ENCODE data around the gene KIF16B.
"Not testable (repeated sequence)": the region's sequence is repeated elsewhere in the genome, so short reads cannot be mapped to it uniquely, and the experiment has no call there.

Gene KIF16B

DNA sequence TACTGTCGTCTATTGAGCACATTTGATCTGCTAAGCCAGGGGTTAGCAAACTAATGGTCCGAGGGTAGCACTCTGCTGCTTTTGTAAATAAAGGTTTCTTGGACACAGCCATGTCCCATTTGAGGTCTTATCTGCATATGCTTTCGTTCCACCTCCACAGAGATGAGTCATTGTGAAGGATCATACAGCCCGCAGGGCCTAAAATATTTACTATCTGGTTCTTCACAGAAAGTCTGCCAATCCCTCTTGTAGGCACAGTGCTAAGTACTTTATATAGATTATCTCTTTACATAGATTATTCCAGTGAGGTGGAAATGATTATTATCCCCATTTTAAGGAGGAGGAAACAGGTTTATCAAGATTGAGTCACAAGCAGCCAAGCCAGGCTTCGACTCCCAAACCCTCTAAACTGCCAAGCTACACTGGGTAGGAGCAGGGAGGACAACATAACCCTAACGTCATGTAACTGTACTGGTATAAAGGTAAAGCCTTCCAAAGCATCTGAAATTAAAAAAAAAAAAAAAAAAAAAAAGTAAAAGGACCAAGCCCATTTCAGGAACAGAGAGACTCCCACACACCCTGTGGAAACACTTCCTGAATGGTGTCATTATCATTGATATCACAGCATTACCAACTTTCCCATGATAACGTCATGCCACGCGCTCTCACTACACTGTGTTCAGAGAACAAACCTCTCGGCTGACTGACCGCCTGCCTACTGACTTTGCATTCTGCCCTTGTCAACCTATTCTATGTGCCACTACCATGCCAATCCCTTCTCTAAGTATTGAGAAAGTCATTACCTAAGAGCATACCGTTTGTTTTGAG, 101.0 kb downstream of the KIF16B start:
- no peak for DNase-seq

DNA sequence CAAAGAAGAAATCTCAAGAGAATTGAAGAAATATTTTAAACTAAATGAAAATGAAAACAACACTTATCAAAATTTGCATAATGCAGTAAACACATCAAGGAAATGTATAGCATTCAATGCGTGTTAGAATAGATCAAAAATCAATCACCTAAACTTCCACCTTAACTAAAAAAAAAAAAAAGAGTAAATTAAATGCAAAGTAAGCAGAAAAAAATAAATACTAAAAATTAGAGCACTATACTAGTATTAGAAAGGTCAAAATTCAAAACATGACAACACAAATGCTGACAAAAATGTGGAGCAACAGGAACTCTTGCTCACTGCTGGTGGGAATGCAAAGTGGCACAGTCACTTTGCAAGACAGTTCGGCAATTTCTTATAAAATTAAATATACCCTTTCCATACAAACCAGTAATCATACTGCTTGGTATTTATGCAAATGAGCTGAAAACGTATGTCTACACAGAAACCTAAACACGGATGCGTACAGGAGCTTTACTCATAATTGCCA, 103.8 kb downstream of the KIF16B start:
- DNase-seq = no peak

DNA sequence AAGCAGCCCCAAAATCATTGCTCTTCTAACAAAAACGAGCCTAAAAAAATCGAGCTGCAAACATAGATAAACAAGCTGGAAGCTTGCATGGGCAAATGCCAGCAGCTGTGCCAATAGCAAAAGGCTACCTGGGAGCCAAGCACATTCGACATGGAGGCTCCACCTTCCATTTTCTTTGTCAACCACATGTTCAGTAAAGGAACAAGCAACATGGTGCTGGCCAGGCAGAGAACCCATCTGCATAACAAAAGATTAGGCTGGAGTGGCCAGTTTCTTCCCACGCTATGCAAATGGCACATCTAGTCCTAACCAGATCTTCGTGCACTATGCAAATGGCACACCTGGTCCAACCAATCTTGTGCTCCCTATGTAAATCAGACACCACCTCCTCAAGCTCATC, 110.5 kb downstream of the KIF16B start:
- no peak for DNase-seq

DNA sequence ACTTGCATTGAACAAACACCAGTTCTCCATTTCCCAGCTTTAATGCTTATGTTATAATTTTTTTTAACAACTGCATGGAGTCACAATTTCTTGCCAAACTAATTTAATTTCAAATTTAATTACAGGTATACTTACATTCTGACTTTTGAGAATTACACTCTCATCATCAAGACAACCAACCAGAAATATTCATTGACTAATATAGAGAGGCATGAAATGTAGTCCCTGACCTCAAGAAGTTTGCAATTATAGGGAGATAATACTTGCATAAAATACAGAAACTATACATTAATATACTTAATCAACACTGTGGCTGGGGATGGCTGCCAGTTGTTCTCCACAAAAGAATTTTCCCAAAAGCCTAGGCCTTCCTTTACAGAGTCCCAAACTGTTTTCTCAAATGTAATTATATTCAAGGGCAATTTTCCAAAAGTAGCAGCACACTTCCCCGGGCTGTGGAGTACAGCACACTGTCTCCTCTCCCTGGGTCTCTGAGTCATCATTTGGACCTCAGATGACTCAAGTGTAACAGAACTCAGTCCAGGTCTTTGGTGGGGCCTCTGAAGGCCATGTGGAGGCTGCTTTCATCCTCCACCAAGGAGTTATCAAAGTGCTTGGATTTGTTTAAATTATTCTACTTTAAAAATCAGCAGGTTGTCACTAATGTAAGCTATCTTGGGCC, 114.1 kb downstream of the KIF16B start:
- peak; percentile 56 for DNase-seq

DNA sequence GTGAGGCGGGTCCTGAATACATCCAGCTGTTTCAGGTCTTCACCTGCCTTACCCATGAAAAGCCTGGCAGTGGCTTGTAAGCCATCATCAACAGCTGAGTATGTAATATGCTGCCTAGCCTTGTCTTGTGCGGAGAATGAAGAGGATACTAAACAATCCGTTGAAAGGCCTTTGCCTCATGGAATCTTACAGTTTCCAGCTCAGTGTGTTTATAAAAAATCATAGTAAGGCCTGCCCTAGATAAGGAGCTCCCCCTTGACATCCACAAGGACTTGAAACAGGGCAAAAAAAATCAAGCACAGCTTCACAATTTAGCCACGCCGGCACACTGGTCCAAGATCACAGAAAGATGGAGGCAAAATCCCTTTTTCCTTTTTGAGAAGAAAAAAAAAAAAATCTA, 115.7 kb downstream of the KIF16B start:
- no peak for DNase-seq

DNA sequence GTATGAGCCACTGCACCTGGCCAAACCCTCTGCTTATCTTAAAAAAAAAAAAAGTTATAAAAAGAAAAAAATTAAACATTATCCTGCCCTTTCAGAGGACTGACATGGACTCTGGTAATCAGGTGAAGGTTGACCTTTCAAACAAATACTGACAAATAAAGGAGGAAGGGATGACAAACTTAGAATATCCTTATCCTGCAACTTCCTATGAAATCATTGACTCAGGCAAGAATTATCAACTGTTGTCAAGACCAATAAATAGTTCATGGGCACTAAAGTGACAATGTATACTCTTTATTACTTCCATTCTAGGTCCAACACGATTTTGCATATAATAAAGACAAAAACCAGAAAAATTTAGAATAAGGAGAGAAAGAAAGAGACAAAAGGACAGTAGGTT, 117.9 kb downstream of the KIF16B start:
- DNase-seq = no peak

DNA sequence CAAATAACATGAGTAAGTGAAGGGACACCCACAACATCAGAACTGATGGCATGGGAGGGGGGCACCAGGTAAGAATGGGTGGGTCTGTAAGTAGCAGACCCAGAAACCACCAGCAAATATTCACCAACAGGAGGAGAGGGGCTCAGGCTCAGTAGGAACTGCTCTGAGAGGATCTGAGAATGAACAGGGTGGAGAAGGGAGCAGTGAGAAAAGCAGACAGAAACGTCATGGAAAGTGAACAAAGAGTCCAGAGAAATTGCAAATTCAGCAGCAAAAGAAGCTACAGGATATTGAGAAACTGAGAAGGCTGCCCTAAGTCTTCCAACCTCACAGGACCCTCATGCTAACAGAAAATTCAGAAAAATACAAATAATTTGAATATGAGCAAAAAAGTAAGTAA, 121.3 kb downstream of the KIF16B start:
- no peak for DNase-seq

DNA sequence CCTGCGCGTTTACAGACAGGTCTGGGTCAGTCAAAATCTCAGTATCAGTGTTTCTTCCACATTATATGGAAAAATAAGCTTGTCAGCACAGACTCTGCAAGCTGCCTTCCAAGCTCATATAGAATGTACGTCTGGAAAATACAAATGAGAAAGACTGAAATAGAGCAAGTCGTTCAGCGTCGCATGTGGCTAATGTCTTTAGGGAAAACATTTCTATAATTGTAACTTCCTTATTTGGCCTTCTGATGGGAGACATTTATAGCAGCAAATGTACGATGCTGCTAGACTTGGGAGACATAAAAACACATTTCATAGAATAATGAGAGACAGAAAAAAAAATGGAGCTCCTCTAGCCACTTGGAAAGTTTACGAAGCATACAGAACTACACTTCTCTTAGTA, 122.2 kb downstream of the KIF16B start:
- DNase-seq = no peak

DNA sequence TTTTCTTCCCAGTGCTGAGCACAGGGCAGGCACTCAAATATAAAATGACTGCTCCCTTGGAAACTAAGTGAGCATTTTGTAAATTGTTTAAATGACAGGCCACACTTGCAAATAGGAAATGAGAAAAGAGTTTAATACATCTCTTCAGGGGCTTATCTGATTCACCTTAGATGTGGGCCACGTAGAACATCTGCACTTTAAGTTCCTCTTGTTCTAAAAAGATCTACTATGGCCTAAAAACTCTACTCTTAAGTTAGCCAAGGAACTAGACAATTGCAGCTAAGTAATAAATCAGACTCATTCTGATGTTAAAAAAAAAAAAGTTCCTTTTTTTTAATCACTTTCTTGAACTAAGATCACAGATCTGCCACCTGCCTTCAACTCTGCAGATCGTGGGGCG, 126.3 kb downstream of the KIF16B start:
- DNase-seq = no peak

DNA sequence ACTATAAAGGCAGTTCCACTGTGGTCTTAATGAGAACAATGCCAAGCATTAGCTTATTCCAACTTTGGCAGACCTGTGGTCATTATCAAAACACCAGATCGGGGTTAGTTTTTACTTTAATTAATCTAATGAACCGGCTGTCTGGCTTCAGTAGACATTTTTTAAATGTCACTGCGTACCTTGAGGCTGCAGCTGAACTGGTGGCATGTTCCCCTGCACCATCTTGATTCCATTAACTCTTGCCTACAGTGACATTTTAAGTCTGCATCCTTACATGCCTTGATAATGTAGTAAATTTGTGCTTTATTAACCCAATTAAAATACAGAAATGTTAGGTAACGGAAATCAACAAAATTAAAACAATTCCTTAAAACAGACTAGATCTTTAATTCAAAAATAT, 127.0 kb downstream of the KIF16B start:
- DNase-seq = no peak

DNA sequence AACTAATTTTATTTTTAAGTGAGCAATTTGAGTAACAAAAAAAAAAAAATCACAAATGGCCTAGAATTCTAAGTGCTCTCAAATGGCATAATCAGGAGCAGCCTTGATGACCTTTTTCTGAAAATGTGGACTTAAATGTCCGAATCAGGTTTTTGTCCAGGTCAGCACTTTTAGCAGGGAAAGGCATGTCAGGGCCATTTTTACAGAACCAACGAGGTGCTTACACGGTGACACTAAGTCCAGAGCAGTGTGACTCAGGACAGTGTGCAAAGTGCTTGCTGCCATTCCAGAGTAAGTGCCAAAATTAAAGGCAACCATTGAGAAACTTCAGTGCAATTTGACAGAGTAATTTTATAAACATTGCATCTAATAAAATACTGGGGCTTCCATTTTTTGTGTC, 127.8 kb downstream of the KIF16B start:
- no peak for DNase-seq

DNA sequence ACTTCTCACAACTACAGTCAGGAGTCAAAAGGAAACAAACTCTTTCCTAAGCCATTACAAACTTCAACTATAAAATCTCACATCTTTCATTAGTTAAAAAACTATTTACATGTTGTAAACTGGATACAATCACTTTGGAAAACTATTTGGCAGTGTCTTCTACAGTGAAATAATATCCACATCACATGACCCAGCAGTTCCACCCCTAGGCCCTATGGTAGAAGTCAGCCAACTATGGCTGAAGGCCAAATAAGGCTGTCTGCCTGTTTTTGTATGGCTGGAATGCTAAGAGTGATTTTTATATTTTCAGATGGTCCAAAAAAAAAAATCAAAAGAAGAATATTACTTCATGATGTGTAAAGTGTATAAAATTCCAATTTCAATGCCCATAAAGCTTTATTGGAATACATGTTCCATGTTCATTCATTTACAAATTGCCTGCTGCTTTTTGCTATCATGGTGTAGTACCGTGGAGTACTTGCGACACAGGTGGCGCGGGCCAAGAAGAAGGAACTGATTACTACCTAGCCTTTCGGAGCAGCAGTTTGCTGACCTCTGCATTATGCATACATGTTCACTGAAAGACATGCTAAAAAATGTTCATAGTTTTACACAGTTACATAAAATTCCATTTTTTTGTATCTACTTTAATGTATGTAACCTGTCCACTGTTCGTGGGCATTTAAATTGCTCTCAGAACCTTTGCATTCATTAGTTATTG, 129.0 kb downstream of the KIF16B start:
- DNase-seq = no peak

DNA sequence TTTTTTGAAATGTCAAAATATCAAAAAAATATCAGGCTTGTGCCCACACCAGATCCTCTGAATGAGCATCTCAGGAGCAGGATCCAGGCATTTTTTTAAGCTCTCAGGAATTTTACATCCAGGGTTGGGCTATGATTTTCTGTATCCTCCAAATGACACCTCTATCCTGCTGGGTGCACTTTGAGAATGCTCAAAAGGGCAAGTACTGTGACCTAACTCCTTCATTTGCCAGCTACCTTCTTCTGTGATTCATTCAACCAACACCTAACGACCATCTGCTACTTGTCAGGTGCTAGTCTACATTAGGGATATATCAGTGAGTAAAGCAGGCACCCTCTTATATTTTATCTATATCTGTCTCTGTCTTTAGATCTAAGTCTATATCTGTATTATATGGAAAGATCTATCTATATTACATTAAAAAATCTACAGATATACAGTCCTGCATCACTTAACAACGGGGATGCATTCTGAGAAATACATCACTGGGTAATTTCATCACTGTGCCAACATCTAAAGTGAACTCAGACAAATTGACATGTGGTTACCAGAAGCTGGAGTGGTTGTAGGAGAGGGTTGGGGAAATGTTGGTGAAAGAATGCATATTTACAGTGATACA, 131.6 kb downstream of the KIF16B start:
- no peak for DNase-seq

DNA sequence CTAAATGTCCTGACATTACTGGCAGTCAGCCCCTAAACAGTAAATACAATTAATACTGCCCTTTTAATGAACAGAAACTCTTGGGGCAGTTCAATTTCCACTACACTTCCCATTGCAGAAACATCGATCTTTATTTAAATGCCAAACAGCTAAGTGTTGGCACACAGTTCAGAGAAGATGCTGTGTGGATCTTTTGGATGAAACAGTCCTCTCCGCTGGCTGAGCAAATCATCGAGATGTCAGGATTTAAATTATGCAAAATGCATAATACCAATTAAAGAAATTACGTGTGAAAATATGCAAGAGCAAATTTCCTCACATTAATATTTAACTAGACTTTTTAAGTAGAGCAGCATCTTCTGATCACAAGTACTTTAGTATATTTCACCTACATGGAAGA, 132.6 kb downstream of the KIF16B start:
- no peak for DNase-seq

DNA sequence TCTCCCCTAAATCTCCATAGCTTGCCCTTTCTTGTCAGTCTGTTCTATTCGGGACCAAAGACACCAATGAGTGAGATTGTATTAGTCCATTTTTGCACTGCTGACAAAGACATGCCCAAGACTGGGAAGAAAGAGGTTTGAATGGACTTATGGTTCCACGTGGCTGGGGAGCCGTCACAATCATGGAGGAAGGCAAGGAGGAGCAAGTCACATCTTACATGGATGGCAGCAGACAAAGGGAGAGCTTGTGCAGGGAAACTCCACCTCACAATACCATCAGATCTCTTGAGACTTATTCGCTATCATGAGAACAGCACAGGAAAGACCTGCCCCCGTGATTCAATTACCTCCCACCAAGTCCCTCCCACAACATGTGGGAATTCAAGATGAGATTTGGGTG, 133.7 kb downstream of the KIF16B start:
- DNase-seq = not testable (repeated sequence)

DNA sequence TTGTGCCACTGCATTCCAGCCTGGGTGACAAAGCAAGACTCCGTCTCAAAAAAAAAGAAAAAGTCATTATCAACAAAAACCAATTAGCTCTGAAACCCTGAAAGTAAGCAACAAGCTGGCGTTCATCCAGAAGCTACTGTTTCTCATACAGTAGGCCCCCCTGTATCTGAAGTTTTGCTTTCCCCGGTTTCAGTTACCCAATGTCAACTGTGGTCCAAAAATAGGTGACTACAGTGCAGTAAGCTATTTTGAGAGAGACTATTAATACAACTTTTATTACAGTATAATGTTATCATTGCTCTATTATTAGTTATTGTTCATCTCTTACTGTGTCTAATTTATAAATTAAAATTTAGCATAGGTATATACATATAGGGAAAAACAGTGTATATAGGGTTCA, 135.1 kb downstream of the KIF16B start:
- DNase-seq = no peak

DNA sequence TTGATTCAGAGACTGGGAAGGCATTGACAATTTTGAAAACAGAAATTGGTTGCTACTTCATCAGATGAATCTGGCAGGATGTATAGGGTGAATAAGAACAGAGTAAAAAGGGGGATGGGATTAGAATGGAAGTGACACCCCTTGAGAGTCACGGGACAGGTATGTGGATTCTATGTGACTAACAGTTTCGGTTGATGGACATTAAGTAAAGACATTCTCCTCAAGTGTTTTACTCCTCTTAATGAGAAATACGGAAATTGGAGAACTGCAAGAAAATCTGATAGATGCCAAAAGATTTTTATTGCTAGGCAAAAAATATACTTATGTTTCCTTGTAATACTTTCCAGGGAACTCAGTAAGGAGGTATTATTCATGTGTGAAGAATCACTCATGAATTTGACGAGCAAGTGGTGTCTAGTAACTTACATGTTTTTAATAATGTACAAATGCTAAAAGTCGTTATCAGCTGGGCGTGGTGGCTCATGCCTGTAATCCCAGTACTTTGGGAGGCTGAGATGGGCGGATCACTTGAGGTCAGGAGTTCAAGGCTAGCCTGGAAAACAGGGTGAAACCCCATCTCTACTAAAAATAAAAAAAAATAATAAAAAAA, 135.8 kb downstream of the KIF16B start:
- no peak for DNase-seq

DNA sequence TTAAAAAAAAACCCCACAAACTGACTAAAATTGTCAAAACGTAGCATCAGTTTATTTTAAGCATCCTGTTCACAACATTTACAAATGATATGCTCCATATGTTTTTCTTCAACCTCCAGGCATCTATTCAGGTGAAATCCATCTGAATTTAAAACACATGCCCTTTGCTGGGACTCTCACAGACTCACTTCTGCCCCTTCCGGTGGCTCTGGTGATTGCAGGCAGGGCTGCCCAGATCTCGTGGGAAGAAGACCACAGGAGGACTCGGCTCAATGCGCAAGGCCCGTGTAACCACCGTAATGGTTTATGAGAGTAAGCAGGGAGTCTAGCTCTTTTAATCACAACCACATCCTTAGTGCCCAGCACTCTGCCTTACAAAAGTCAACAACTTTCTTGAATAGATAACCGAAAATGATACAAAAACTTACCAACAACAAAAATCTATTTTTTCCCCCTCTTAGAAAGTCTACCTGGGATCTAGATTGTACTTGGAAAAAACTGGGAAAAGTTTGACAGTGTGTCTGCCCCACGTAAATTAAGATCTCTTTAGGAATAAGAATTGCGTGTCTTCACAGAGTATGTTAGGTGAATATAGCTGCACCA, 139.1 kb downstream of the KIF16B start:
- DNase-seq = no peak

DNA sequence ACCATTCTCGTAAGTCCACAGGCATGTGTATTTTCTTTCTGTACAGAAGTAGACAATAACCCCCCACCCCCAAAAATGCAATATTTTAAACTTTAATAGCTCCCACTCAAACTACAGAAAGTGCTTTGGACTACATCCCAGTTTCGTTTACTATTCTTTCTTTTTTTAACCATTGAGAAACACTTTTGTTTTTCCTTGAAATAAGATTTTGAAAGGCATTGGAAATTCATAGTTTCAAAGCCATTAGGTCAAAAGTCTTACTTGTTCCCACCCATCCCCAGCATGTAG, 140.0 kb downstream of the KIF16B start:
- no peak for DNase-seq

DNA sequence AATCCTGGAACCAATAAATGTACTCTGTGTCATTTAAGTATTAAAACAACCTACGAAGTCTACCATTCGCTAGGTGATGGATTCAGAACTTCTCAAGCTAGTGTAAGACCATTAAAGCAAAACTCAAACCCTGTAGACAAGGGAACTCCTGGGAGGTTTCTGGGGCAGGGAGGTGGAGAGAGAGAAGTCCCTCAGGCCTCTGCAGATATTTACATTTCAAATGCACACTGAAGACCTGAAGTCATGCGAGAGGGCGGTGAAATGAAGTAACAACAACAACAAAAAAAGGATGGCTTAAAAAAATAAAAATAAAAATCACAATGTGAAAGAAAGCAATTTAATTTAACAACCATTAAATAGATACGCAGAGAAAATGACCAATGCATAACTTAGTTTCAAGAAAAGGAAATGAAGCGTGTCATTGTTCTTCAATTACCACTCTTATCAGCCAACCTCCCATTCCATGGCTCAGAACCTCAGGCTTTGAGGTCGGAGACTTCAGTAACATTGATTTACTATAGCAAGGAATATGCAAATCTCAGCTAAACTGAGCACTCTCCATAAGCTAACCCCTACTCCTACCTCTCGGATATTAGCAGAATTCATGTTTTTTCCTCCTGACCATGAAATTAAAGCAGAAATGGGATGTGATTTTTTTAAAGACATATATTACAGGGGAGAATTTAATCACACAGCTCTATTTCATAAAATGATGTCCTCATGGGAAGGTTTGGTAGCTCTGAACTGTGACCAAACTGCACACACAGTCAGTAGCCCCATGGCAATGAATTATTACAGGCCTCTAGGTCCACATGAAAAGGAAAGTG, 140.6 kb downstream of the KIF16B start:
- no peak for DNase-seq

DNA sequence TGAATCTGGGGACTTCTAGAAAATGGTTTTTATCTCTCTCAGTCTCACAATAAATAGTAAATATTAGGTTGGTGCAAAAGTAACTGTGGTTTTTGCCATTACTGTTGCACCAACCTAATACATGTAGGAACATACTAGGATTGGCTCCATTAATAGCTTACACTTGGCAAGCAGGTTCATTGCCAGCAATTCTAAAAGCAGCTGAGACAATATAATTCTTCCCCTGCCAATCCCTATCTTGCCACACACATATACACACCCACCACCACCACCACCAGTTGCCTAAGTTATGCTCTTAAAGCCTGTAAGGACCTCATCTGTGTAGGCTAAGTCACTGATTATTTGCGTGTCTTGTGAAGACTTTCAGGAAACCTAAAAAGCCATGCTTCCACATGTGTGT, 145.1 kb downstream of the KIF16B start:
- DNase-seq = no peak

DNA sequence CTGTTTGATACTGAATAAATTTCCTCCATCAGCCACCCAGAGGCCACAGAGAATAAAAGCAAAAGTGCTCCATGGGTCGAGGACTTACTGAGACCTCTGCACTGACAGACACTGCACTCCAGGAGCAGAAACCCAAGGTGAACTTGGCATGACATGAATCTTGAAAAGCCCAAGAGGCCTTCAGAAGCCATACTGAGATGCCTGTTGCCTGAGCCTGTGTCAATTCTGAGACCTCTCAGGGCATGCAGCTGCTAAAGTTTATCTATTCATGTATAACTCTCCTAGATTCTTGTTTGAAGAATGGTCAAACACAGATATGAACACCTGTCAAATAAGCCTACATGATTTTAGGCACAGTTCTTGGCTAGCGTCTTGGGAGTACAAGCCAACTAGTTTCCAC, 145.7 kb downstream of the KIF16B start:
- DNase-seq = no peak

Data from DMS 273 treated with DMSO at 0.1 percent for 48 hours (cell line).